ENCODE measurements around the gene CACNA1E. TPM values are rescaled to one million over a fixed set of nuclear protein-coding genes. Genes with fewer than 3 reads are reported as not detected.

Gene CACNA1E
- total and polyA plus RNA-seq, 2 donors (not counting 1 experiment from before 2014, with no cell fraction given), result 0.37 to 0.40 TPM

GRCh38 chr1:181516706-181517105 lies 33.4 kb downstream of the CACNA1E start:
- Histone ChIP-seq H3K79me2 (ENCODE audit: control insufficient read depth, insufficient read depth, low read length) (no peaks in the 10 kb centered on the region), H3K36me3 (replicated peaks in 1 of 2; ENCODE audit: control extremely low read depth in 1 of 2, control insufficient read depth in 1 of 2, extremely low read depth in 1 of 2, insufficient read depth in 2 of 2, low read length in 1 of 2) (no peaks in the 10 kb centered on the region), H3K9ac (ENCODE audit: low read length) (no peak overlapping the region), H3K9me3 (ENCODE audit: control extremely low read depth in 1 of 3, control insufficient read depth in 2 of 3, insufficient read depth in 1 of 3, low read length in 2 of 3) (no peaks in the 10 kb centered on the region), H3K4me1 (ENCODE audit: control insufficient read depth in 2 of 2, insufficient read depth in 2 of 2, low read length in 2 of 2) (peaks cover 0 to 7% of the 10 kb centered on the region in 2 donors), H3K27ac (ENCODE audit: low read length in 2 of 2) (no peak overlapping the region), H3K27me3 (replicated peaks in 1 of 4; ENCODE audit: control extremely low read depth in 1 of 4, control insufficient read depth in 3 of 4, insufficient read depth in 4 of 4, low read length in 3 of 4) (no peaks in the 10 kb centered on the region), H3K4me2 (replicated peaks; ENCODE audit: low read depth, low read length, poor library complexity, severe bottlenecking) (no peak overlapping the region), H4K20me1 (ENCODE audit: control insufficient read depth, insufficient read depth, low read length, poor library complexity, severe bottlenecking) (no peaks in the 10 kb centered on the region), H3K4me3 (ENCODE audit: control extremely low read depth in 1 of 5, extremely low read depth in 1 of 5, insufficient read depth in 1 of 5, low read depth in 2 of 5, low read length in 4 of 5) (no peak overlapping the region), H2AFZ (ENCODE audit: insufficient read depth, low read depth, low read length, poor library complexity, severe bottlenecking) (no peak overlapping the region)
- H3K4me3 Mint-ChIP-seq, result no peak overlapping the region
- TF ChIP-seq EZH2 (IDR thresholded peaks at IDR 0.05; ENCODE audit: borderline replicate concordance, insufficient read depth, low read depth, low read length, poor library complexity, severe bottlenecking) (no peak), CTCF (IDR thresholded peaks at IDR 0.05) (no peak)
- 85% methylated on average over 1 of the region's 4 CpGs for WGBS (ENCODE audit: insufficient coverage)
- ChIA-PET POLR2A (no interaction called here), CTCF (interaction anchor here (1.3 kb wide), 1 partner anchor 32 kb away, joined by 3 read pairs; no protein-coding TSS in a partner anchor)
- ATAC-seq (ENCODE audit: low read depth) (no peak), DNase-seq (no peak)
- intact Hi-C loops (cut with micrococcal nuclease), result no loop called here
- H3K9me3 Mint-ChIP-seq (ENCODE audit: insufficient read depth), result no peaks in the 10 kb centered on the region
- H3K27ac Mint-ChIP-seq, result no peak overlapping the region
- no peaks in the 10 kb centered on the region for H3K27me3 Mint-ChIP-seq
- peaks cover 9% of the 10 kb centered on the region for H3K4me1 Mint-ChIP-seq

- Histone ChIP-seq H3K27ac (ENCODE audit: low read length in 2 of 2) (no peak overlapping the region), H3K79me2 (ENCODE audit: control insufficient read depth, insufficient read depth, low read length) (no peaks in the 10 kb centered on the region), H3K4me1 (ENCODE audit: control insufficient read depth in 2 of 2, insufficient read depth in 2 of 2, low read length in 2 of 2) (peaks cover 0 to 7% of the 10 kb centered on the region in 2 donors), H3K27me3 (replicated peaks in 1 of 4; ENCODE audit: control extremely low read depth in 1 of 4, control insufficient read depth in 3 of 4, insufficient read depth in 4 of 4, low read length in 3 of 4) (no peaks in the 10 kb centered on the region), H3K9ac (ENCODE audit: low read length) (no peak overlapping the region), H4K20me1 (ENCODE audit: control insufficient read depth, insufficient read depth, low read length, poor library complexity, severe bottlenecking) (no peaks in the 10 kb centered on the region), H2AFZ (ENCODE audit: insufficient read depth, low read depth, low read length, poor library complexity, severe bottlenecking) (no peak overlapping the region), H3K4me2 (replicated peaks; ENCODE audit: low read depth, low read length, poor library complexity, severe bottlenecking) (no peak overlapping the region), H3K9me3 (ENCODE audit: control extremely low read depth in 1 of 3, control insufficient read depth in 2 of 3, insufficient read depth in 1 of 3, low read length in 2 of 3) (no peaks in the 10 kb centered on the region), H3K36me3 (replicated peaks in 1 of 2; ENCODE audit: control extremely low read depth in 1 of 2, control insufficient read depth in 1 of 2, extremely low read depth in 1 of 2, insufficient read depth in 2 of 2, low read length in 1 of 2) (no peaks in the 10 kb centered on the region), H3K4me3 (ENCODE audit: control extremely low read depth in 1 of 5, extremely low read depth in 1 of 5, insufficient read depth in 1 of 5, low read depth in 2 of 5, low read length in 4 of 5) (no peak overlapping the region)
- H3K27ac Mint-ChIP-seq, result no peak overlapping the region
- no peaks in the 10 kb centered on the region for H3K27me3 Mint-ChIP-seq
- CTCF ChIA-PET, result interaction anchor here (1.1 to 1.3 kb wide), 2 partner anchors 10 to 32 kb away, joined by 3 read pairs; no protein-coding TSS in a partner anchor
- intact Hi-C loops (cut with micrococcal nuclease), result no loop called here
- TF ChIP-seq CTCF (IDR thresholded peaks at IDR 0.05), result no peak
- no peak for TF ChIP-seq EZH2 (IDR thresholded peaks at IDR 0.05; ENCODE audit: borderline replicate concordance, insufficient read depth, low read depth, low read length, poor library complexity, severe bottlenecking)
- POLR2A ChIA-PET, result no interaction called here
- H3K4me1 Mint-ChIP-seq, result peaks cover 9% of the 10 kb centered on the region
- H3K9me3 Mint-ChIP-seq (ENCODE audit: insufficient read depth), result no peaks in the 10 kb centered on the region
- ATAC-seq (ENCODE audit: low read depth) (no peak), DNase-seq (no peak)
- H3K4me3 Mint-ChIP-seq, result no peak overlapping the region
- 52% methylated on average over 5 of the region's 5 CpGs for WGBS (ENCODE audit: insufficient coverage)
Observed at GRCh38 chr1:181517181-181517875, 34.0 kb downstream of the CACNA1E start.
